HEK293T (cell line): ENCODE results near the gene GALNT18.

ENCODE experiments used
- ELF4 ChIP-seq: fragments of 450-650 bp; IDR thresholded peaks from 2 replicates; pipeline ENCODE4 v1.6.1; 2017; ENCODE audit warnings: antibody characterized with exemption
- NFRKB ChIP-seq: fragments of 450-650 bp; IDR thresholded peaks from 2 replicates; pipeline ENCODE4 v1.6.1; 2016; ENCODE audit warnings: mild to moderate bottlenecking, moderate library complexity
- SP1 ChIP-seq: fragments of 450-650 bp; IDR thresholded peaks from 2 replicates; pipeline ENCODE4 v1.6.1; 2017
- SUZ12 ChIP-seq: fragments of 450-650 bp; IDR thresholded peaks from 2 replicates; pipeline ENCODE4 v1.6.1; 2016; ENCODE audit warnings: mild to moderate bottlenecking

GRCh38 chr11:11247086-11247485 is 374.7 kb downstream of the GALNT18 start:
- TF ChIP-seq NFRKB, result no peak
- TF ChIP-seq SP1, result no peak
- TF ChIP-seq SUZ12, result no peak
- TF ChIP-seq ELF4, result no peak
